Peyer's patch (tissue), 4 donors: ENCODE measurements around the gene ISLR2. TPM values are rescaled to one million over a fixed set of nuclear protein-coding genes. Genes with fewer than 3 reads are reported as not detected.

Experiments used
- DNase-seq, 3 donors: peaks; one replicate each; pipeline ENCODE4 v3.0.0-alpha.2; 2017 to 2019
- H3K27ac ChIP-seq, 4 donors: fragments of 200-600 bp; sonication (generic); one replicate each; pipeline ENCODE4 v1.5.1; 2016 to 2019
- H3K27me3 ChIP-seq, 2 donors: fragments of 200-600 bp; sonication (generic); one replicate each; pipeline ENCODE4 v1.5.1; 2019
- H3K36me3 ChIP-seq, 3 donors: fragments of 200-600 bp; sonication (generic); one replicate each; pipeline ENCODE4 v1.5.1; 2016 to 2019
- H3K4me1 ChIP-seq, 4 donors: fragments of 200-600 bp; sonication (generic); one replicate each; pipeline ENCODE4 v1.5.1; 2016 to 2019
- H3K4me3 ChIP-seq, 4 donors: fragments of 200-600 bp; sonication (generic); 1 replicate in 3 of 4; 2 replicates in 1 of 4; pipeline ENCODE4 v1.5.1; 2016 to 2019; ENCODE audit warnings: mild to moderate bottlenecking in 1 of 4
- H3K9me3 ChIP-seq, 4 donors: fragments of 200-600 bp; sonication (generic); one replicate each; pipeline ENCODE4 v1.5.1; 2016 to 2019; ENCODE audit warnings: mild to moderate bottlenecking in 1 of 4
- POLR2A ChIP-seq, 2 donors: fragments of 450-650 bp; IDR thresholded peaks; one replicate each; pipeline ENCODE4 v1.5.1; 2017; ENCODE audit warnings: antibody characterized with exemption in 2 of 2, mild to moderate bottlenecking in 2 of 2, moderate library complexity in 2 of 2
- total RNA-seq, 4 donors: library from RNA; depleted of rRNA; stranded (reverse); fragments of >200 nt; gene quantifications; one replicate each; pipeline ENCODE4 v1.1.0, GENCODE V29; 2016
- TF ChIP-seq, protein P1 (sequence below), 6 experiments: fragments of 450-650 bp in 4 of 6; fragments of 200-600 bp in 2 of 6; sonication (generic) in 1 of 6; IDR thresholded peaks; one replicate each; pipeline ENCODE4 v1.5.1; 2017 to 2019; ENCODE audit warnings: antibody characterized with exemption in 6 of 6, mild to moderate bottlenecking in 3 of 6, moderate library complexity in 1 of 6

Gene ISLR2
- total RNA-seq, 4 donors from 2014 or later: 0.66 to 0.94 (median 0.70) TPM; not detected in 1

DNA sequence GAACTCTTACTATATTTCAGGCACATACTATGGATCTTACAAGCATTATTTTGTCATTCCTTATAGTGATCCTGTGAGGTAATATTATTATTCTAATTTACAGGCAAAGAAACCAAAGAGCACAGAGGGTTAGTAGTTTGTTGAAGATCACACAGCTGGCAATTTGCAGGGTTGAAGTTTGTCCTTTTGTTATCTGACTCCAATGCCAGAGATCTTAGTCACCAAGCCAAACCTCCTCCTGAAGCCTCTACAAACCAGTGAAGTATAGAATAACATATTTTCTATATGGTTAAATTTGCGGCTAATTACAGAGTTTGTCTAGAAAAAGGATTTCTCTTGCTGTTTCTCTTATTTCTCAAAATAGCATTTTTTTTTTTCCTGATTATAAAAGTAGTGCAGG lies 11.2 kb downstream of the ISLR2 start:
- DNase-seq: no peak
- Histone ChIP-seq H3K9me3 (no peaks in the 10 kb centered on the region), H3K4me3 (no peak overlapping the region), H3K4me1 (peaks cover 0 to 5% (median 4%) of the 10 kb centered on the region in 4 donors), H3K36me3 (no peaks in the 10 kb centered on the region), H3K27me3 (no peaks in the 10 kb centered on the region), H3K27ac (no peak overlapping the region)
- no peak for TF ChIP-seq POLR2A (IDR thresholded peaks at IDR 0.05)
- TF ChIP-seq, protein P1, sequence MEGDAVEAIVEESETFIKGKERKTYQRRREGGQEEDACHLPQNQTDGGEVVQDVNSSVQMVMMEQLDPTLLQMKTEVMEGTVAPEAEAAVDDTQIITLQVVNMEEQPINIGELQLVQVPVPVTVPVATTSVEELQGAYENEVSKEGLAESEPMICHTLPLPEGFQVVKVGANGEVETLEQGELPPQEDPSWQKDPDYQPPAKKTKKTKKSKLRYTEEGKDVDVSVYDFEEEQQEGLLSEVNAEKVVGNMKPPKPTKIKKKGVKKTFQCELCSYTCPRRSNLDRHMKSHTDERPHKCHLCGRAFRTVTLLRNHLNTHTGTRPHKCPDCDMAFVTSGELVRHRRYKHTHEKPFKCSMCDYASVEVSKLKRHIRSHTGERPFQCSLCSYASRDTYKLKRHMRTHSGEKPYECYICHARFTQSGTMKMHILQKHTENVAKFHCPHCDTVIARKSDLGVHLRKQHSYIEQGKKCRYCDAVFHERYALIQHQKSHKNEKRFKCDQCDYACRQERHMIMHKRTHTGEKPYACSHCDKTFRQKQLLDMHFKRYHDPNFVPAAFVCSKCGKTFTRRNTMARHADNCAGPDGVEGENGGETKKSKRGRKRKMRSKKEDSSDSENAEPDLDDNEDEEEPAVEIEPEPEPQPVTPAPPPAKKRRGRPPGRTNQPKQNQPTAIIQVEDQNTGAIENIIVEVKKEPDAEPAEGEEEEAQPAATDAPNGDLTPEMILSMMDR (IDR thresholded peaks at IDR 0.05): no peak

DNA sequence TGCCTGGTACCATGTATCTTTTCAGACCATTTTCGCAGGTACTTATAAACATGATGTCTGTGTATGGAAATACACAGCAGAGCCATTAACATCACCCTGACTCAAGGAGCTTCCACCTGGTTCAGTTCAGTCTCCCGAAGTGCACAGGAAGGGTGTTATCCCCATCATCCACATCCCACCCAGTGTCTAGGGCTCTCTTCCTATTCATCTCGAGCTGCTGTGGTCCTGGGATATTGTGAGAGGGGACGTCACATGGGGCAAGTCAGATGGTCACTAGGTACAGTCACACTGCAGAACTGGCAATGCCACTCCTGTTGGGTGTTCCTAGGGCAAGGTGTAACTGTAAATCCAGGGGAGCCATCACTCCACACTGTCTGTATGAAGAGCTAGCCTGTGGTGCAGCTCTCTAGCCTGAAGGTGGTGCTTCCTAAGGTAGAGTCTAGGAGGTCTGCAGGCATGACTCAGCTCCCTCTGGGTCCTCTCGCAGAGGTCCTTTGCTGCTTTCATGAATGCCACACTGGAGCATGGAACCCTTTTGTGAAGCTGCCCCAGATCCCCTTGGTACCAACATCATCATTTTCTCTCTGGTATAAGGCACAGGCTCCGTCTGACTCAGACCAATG lies 13.9 kb downstream of the ISLR2 start:
- no peaks in the 10 kb centered on the region for H3K27me3 ChIP-seq
- H3K4me3 ChIP-seq: no peak overlapping the region
- no peak for TF ChIP-seq POLR2A (IDR thresholded peaks at IDR 0.05)
- TF ChIP-seq, protein P1 (IDR thresholded peaks at IDR 0.05): no peak
- no peaks in the 10 kb centered on the region for H3K4me1 ChIP-seq
- no peak overlapping the region for H3K27ac ChIP-seq
- H3K36me3 ChIP-seq: no peaks in the 10 kb centered on the region
- DNase-seq: no peak
- no peaks in the 10 kb centered on the region for H3K9me3 ChIP-seq

DNA sequence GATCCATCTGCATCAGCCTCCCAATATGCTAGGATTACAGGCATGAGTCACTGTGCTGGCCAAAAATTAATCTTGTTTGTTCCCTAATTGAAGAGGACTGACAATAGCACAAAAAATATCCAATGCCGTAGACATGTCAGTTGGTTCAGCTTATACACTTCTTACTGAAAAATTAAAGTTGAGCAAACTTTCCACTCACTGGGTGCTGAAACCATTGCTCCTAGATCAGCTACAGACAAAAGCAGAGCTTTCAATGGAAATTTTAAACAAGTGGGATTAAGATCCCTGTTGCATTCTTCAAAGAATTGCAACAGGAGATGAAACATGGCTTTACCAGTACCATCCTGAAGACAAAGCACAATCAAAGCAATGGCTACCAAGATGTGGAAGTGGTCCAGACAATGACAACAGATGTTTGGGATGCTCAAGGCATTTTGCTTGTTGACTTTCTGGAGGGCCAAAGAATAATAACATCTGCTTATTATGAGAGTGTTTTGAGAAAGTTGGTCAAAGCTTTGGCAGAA lies 16.0 kb downstream of the ISLR2 start:
- Histone ChIP-seq H3K9me3 (no peaks in the 10 kb centered on the region), H3K4me1 (no peaks in the 10 kb centered on the region), H3K36me3 (no peaks in the 10 kb centered on the region), H3K4me3 (no peak overlapping the region), H3K27ac (no peak overlapping the region), H3K27me3 (no peaks in the 10 kb centered on the region)
- TF ChIP-seq, protein P1 (IDR thresholded peaks at IDR 0.05): no peak
- no peak for TF ChIP-seq POLR2A (IDR thresholded peaks at IDR 0.05)
- no peak for DNase-seq

DNA sequence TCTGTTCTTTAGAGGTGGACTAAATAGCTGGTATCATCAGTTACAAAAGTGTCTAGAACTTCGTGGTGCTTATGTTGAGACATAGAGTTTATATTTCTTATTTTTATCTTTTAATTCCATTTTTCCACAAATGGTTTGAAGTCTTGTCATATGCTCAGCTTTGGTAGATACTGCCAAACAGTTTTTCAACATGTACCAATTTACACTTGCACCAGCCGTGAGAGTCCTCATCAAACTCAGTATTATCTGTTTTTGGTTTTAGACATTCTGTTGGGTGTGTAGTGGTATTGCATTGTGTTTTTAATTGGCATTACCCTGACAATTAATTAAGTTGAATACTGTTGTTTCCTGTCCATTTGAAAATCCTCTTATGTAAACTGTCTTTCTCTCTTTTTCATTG lies 16.7 kb downstream of the ISLR2 start:
- no peaks in the 10 kb centered on the region for H3K27me3 ChIP-seq
- H3K4me3 ChIP-seq: no peak overlapping the region
- no peak for TF ChIP-seq POLR2A (IDR thresholded peaks at IDR 0.05)
- TF ChIP-seq, protein P1 (IDR thresholded peaks at IDR 0.05): no peak
- DNase-seq: no peak
- H3K9me3 ChIP-seq: no peaks in the 10 kb centered on the region
- no peak overlapping the region for H3K27ac ChIP-seq
- H3K4me1 ChIP-seq: no peaks in the 10 kb centered on the region
- H3K36me3 ChIP-seq: no peaks in the 10 kb centered on the region

DNA sequence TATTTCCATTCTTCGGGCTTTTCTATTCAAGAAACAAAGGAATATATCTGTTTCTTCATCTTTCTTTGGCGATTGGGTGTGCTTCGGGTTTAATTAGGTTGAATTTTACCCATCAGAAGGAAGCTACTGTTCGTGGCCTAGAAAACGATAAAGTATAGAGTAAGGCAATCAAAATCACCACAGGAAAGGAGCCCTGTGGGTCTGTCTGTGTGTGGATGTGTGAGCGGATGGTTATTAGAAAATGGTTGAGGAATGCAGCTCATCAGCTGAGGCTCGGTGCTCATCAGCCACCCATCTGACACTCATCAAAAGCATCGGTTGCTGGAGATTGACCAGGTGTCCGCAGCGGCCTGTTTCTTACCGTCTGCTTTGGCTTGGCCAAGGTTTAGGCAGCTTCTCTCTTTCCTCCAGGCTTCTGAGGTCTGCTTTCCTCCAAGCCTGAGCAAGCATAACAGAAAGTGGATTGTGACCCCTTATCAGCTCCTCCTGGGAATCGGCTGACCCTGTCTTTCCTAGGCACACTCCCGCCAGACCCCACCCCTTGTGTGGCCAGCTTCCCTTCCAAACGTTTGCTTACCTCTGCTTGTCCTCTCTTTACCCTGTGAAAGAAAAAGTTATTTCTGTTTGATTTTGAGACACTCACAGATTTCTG lies 25.5 kb downstream of the ISLR2 start:
- H3K4me3 ChIP-seq: no peak overlapping the region
- H3K27me3 ChIP-seq: no peaks in the 10 kb centered on the region
- DNase-seq: peak in 1 of 3 donors; percentile 6
- H3K4me1 ChIP-seq: no peaks in the 10 kb centered on the region
- no peak overlapping the region for H3K27ac ChIP-seq
- TF ChIP-seq POLR2A (IDR thresholded peaks at IDR 0.05): no peak
- TF ChIP-seq, protein P1 (IDR thresholded peaks at IDR 0.05): no peak
- no peaks in the 10 kb centered on the region for H3K9me3 ChIP-seq
- no peaks in the 10 kb centered on the region for H3K36me3 ChIP-seq
